CD4-positive, alpha-beta T cell treated with Interferon gamma for 1 hour (primary cell): ENCODE measurements around the gene UGT1A10.
"Not testable (repeated sequence)": the region's sequence is repeated elsewhere in the genome, so short reads cannot be mapped to it uniquely, and the experiment has no call there.

ENCODE experiments used
- DNase-seq: peaks from one replicate; pipeline ENCODE4 v3.0.0-alpha.2; 2020

The UGT1A10 gene

DNA sequence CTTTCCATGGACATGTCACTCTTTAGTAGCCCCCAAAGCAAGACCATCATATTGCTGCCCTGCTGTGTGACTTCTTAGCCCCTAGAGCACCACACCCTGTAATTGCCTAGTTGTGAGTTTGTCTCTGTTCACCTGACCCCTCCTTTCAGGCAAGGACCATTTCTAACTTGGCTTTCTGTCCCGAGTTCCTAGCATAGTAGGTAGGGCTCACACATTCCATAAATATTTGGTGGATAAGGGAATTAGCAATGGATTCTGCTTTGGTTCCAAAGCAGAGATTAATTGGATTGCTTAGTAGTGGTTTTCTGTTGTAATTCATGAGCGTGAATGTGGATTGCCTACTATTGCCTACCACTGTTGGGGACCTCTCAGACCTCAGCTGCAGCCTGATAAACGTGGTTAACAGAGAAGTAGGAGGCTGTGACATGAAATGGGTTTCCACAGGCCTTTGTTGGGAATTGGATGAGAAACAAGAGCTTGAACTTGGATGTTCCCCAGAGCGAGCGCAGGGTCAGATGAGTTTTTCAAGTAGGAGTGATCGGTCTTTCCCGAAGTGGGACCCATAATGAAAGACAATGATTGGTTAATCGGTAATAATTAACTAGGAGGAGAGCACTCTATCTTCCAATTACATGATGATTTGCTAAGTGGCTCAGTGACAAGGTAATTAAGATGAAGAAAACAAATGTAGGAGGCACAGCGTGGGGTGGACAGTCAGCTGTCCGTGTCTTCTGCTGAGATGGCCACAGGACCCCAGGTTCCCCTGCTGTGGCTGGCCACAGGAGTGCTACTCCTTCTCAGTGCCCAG is 110.4 kb downstream of the UGT1A10 start:
- no peak for DNase-seq

DNA sequence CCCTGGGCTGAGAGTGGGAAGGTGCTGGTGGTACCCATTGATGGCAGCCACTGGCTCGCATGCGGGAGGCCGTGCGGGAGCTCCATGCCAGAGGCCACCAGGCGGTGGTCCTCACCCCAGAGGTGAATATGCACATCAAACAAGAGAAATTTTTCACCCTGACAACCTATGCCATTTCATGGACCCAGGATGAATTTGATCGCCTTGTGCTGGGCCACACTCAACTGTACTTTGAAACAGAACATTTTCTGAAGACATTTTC is 111.0 kb downstream of the UGT1A10 start:
- no peak for DNase-seq

- not testable (repeated sequence) for DNase-seq
Measured at GRCh38 chr2:233750689-233751088, 114.4 kb downstream of the UGT1A10 start.

DNA sequence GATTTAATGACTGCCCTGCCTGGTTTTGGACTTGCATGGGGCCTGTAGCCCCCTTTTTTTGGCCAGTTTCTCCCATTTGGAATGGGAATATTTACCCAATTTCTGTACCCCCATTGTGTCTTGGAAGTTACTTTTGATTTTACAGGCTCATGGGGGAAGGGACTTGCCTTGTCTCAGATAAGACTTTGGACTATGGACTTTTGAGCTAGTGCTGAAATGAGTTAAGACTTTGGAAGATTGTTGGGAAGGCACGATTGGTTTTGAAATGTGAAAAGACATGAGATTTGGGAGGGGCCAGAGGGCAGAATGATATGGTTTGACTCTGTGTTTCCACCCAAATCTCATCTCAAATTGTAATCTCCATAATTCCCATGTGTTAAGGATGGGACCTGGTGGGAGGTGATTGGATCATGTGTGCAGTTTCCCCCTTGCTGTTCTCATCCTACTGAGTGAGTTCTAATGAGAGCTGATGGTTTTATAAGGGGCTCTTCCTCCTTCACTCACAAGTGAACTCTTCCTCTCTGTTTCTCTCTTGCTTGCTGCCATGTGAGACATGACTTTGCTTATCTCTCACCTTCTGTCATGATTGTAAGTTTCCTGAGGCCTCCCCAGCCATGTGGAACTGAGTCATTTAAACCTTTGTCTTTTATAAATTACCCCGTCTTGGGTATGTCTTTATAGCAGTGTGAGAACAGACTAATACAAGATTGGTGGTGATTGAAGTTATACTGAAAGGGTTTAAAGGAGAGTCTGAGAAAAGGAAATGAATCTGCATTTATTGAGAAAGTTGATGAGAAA is 115.2 kb downstream of the UGT1A10 start:
- DNase-seq: not testable (repeated sequence)

DNA sequence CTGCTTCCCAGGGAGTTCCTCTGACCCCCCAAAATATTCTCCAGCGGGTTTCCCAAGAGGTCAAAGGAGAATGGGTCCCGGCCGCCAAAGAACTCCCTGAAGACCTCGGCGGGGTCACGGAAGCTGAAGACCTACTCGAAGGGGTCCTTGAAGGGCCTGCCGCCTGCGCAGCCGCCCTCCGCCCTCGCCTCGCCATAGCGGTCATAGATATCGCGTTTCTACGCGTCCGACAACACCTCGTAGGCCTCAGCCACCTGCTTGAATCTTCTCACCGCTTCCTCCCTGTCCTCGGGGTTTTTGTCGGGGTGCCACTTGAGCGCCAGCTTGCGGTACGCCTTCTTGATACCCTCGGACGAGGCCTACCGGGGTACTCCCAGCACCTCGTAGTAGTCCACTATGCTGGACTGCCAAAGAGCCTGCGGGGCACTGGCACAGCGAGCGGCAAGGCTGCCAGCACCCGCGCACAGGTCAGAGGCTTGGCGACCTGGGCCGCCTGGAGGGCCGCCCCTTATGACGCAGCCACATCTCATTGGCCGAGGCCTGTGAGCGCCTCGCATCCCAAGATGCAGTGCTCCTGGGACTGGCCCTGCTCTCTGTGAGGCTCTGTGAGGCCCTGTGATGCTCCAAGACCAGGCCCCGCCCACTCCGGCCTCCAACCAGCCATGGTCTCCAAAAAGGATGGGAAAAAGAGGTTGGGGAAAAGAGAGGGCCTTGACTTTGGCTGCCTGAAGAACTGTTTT is 118.8 kb downstream of the UGT1A10 start:
- DNase-seq: no peak

GRCh38 chr2:233756429-233757081 is 120.3 kb downstream of the UGT1A10 start:
- DNase-seq: no peak

- no peak for DNase-seq
Measured at GRCh38 chr2:233758141-233758540, 121.9 kb downstream of the UGT1A10 start.

- no peak for DNase-seq
Measured at GRCh38 chr2:233758849-233759248, 122.6 kb downstream of the UGT1A10 start.

DNA sequence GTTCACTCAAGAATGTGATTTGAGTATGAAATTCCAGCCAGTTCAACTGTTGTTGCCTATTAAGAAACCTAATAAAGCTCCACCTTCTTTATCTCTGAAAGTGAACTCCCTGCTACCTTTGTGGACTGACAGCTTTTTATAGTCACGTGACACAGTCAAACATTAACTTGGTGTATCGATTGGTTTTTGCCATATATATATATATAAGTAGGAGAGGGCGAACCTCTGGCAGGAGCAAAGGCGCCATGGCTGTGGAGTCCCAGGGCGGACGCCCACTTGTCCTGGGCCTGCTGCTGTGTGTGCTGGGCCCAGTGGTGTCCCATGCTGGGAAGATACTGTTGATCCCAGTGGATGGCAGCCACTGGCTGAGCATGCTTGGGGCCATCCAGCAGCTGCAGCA is 123.8 kb downstream of the UGT1A10 start, which contains the start of gene UGT1A1:
Gene UGT1A1, plus strand, starts transcription at position 228 of the 400 bp plus-strand sequence. Its CDS starts 18 bp downstream, at position 246.
- no peak for DNase-seq

- no peak for DNase-seq
Measured at GRCh38 chr2:233761040-233761769, 125.0 kb downstream of the UGT1A10 start.

GRCh38 chr2:233764264-233764663 is 128.0 kb downstream of the UGT1A10 start:
- no peak for DNase-seq

GRCh38 chr2:233764761-233765160 is 128.5 kb downstream of the UGT1A10 start:
- DNase-seq: no peak

GRCh38 chr2:233766416-233766815 is 130.2 kb downstream of the UGT1A10 start:
- DNase-seq: no peak

DNA sequence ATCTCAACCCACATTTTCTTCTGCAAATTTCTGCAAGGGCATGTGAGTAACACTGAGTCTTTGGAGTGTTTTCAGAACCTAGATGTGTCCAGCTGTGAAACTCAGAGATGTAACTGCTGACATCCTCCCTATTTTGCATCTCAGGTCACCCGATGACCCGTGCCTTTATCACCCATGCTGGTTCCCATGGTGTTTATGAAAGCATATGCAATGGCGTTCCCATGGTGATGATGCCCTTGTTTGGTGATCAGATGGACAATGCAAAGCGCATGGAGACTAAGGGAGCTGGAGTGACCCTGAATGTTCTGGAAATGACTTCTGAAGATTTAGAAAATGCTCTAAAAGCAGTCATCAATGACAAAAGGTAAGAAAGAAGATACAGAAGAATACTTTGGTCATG is 131.8 kb downstream of the UGT1A10 start:
- DNase-seq: no peak

DNA sequence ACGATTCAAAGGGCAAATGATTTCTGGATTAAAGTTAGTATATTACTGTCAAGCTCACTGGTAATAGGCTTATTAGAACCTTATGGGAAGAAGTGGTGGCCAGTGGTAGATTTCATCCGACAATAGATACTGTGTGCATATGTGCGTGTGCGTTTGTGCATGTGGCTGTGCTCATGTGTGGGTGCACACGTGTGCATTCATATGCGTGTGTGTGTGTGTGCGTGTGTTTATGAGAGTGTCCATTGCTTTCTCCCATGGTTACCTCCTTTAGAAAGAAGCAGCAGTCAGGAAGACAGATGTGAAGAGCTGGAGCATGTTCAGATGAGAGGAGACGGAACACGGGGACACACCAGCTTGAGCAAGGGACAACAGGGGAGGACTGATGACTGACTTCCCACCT is 133.0 kb downstream of the UGT1A10 start:
- no peak for DNase-seq

- DNase-seq: no peak
Measured at GRCh38 chr2:233772153-233772552, 135.9 kb downstream of the UGT1A10 start.

GRCh38 chr2:233772583-233772982 is 136.3 kb downstream of the UGT1A10 start:
- DNase-seq: no peak

- DNase-seq: no peak
Measured at GRCh38 chr2:233773854-233774253, 137.6 kb downstream of the UGT1A10 start.

DNA sequence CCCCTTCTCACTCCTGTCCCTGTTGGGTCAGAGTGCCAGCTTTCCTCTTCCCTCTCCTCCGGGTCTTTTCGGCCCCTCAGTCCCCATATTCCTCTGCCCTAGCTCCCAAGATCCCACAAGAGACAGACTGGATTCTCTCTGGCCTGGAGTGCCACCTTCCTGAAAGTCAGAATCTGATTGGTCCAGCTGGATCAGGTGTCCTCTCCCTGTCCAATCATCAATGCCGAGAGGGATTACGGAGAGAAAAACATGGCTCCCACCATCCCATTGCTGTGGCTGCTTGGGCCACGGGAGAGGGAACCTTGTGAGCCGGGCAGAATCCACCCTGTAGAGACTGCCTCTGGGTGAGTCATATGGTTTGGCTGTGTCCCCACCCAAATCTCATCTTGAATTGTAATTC is 139.2 kb downstream of the UGT1A10 start:
- no peak for DNase-seq

- no peak for DNase-seq
Measured at GRCh38 chr2:233778030-233778429, 141.8 kb downstream of the UGT1A10 start, which contains the start of gene MROH2A. TSS of gene MROH2A (plus strand) at chr2:233778330. CDS start at chr2:233779359, 1,029 bp downstream.

DNA sequence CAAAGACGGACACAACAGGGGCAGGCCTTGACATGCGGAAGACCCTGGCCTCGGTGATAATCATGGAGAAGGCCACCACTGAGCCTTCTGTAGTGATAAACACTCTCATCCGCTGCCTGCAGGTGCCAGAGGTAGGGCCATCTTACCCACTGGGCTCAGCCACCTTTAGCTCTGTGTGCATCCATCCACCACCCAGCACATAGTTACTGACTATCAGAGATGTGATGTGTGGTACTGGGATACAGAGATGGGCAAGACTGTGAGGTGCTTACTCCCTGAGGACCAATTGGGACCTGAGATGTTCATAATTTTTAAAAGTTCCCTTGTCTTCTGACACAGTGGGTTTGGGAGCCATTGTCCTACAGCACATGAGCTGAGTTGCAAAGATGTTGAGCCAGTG is 143.5 kb downstream of the UGT1A10 start:
- no peak for DNase-seq

- DNase-seq: no peak
Measured at GRCh38 chr2:233780771-233781170, 144.5 kb downstream of the UGT1A10 start.
